Activated naive CD4-positive, alpha-beta T cell treated with anti-CD3 and anti-CD28 coated beads, Interleukin-2, amount 10 ng/mL, durations not matched to agents 7 days and 5 days (primary cell): ENCODE results near the gene CALD1.

Experiments used
- CTCF ChIA-PET: fragments of 350-600 bp; sonication (Branson Sonifier 250); formaldehyde crosslinking; loops from one replicate; lab custom pipeline; 2021; ENCODE audit warnings: antibody characterized with exemption; lab: Charles Lee
- DNase-seq: peaks from one replicate; pipeline ENCODE4 v3.0.0-alpha.2; 2020
- H3K27ac Mint-ChIP-seq: one replicate; pipeline ENCODE4 v1.8.0; 2021; ENCODE audit warnings: mild to moderate bottlenecking, moderate library complexity, mixed read lengths
- H3K27me3 Mint-ChIP-seq: one replicate; pipeline ENCODE4 v1.8.0; 2021; ENCODE audit warnings: mild to moderate bottlenecking, mixed read lengths
- H3K36me3 Mint-ChIP-seq: one replicate; pipeline ENCODE4 v1.8.0; 2021; ENCODE audit warnings: mixed read lengths
- H3K4me1 Mint-ChIP-seq: one replicate; pipeline ENCODE4 v1.8.0; 2021; ENCODE audit warnings: mixed read lengths
- H3K4me3 Mint-ChIP-seq: one replicate; pipeline ENCODE4 v1.8.0; 2021; ENCODE audit warnings: mild to moderate bottlenecking, moderate library complexity, mixed read lengths
- H3K9me3 Mint-ChIP-seq: one replicate; pipeline ENCODE4 v1.8.0; 2021; ENCODE audit warnings: mixed read lengths

The CALD1 gene

DNA sequence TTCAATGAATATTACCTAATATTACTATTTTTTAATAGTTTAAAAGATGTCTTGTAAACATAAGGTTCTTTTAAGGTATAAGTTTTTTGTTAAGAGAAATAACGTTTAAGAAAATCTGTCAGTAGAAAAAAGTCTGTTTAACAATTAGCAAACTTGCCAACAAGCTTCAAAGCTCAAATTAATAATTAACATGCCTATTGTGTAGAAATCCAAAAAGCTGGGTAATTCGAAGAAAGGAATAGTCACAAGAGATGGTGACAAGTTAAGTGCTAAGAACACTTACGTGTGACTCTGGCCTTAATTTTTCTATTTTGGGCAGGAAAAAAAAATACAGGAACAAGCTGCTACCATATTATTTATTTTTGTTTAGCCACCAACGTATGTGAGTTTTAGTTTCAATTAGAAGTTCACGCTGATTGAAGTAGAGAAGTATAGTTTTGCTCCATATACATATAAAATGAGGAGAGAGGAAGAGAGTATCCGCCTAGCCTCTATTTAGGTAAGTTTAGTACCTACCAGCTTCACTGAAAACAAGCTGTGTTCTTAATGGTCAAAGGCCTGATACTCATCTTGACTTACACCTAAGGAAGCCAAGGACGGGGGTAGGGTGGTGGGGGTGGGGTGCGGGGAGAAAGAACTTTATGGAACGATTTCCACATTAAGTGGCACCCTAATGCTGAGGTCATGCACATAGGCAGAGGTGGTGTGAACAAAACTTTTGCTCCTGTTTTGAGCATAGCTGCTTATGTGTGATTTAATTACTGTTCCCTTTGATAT is 163.4 kb downstream of the CALD1 start:
- no peak overlapping the region for H3K4me3 Mint-ChIP-seq
- no peak for DNase-seq
- peaks cover 17% of the 10 kb centered on the region for H3K4me1 Mint-ChIP-seq
- no peak overlapping the region for H3K27ac Mint-ChIP-seq
- CTCF ChIA-PET, result interaction anchor here (1.0 to 3.7 kb wide), 4 partner anchors 42 to 310 kb away, joined by 3 to 21 read pairs (median 4); no protein-coding TSS in a partner anchor
- peaks cover 4% of the 10 kb centered on the region for H3K27me3 Mint-ChIP-seq
- no peaks in the 10 kb centered on the region for H3K36me3 Mint-ChIP-seq
- no peaks in the 10 kb centered on the region for H3K9me3 Mint-ChIP-seq

DNA sequence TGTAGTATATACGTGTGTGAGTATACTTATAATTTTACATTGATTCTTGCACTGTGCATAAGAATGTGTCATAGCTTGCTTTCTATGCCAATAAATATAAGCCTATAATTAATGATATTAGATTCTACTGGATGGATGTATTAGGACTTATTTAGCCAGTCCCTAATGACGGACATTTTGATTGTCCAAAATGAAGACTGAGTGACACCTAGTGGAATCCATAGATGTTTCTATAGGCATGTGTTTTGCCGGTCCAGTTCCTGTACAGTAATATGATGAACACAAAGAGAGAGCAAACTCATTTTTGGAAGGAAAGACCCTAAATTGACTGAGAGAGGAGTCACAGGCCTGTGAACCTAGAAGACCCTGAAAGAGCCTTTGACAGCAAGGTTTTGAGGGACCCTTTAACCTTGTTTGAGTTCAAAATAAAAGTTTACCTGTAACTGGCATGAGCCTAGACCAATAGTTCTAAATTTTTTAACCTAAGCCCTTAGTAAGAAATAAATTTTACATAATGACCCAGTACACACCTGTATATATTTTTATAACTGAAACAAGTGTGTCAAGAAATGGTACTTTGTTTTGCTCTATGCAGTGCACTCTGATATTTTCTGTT is 164.5 kb downstream of the CALD1 start:
- Mint-ChIP-seq H3K27ac (no peak overlapping the region), H3K4me1 (peaks cover 17% of the 10 kb centered on the region), H3K9me3 (no peaks in the 10 kb centered on the region), H3K36me3 (no peaks in the 10 kb centered on the region), H3K4me3 (no peak overlapping the region), H3K27me3 (peaks cover 4% of the 10 kb centered on the region)
- no peak for DNase-seq
- CTCF ChIA-PET, result interaction anchor here (1.4 to 3.7 kb wide), 3 partner anchors 192 to 311 kb away, joined by 3 to 21 read pairs (median 4); no protein-coding TSS in a partner anchor

DNA sequence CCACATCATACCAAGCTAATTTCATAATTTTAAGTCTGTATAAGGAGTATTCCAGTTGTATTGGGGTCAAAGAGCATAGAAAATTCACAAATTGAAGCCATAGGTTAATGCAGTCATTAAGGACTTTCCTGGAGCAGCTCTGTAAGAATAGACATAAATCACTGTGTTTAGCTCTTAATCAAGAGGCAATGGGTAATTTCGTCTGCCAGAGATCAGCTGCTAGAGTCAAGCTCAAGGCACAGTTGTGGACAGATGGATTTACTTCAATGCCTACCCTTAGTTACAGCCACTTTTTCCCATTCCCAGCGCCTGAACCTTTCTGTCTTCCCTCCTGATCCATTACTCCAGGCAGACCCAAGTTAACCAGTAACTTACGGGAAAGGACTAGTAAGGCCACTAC is 166.3 kb downstream of the CALD1 start:
- CTCF ChIA-PET, result interaction anchor here (0.5 to 1.4 kb wide), 4 partner anchors 221 to 313 kb away, joined by 3 to 5 read pairs (median 4); no protein-coding TSS in a partner anchor
- Mint-ChIP-seq H3K4me3 (no peak overlapping the region), H3K9me3 (no peaks in the 10 kb centered on the region), H3K27ac (no peak overlapping the region), H3K27me3 (peaks cover 4% of the 10 kb centered on the region), H3K36me3 (no peaks in the 10 kb centered on the region), H3K4me1 (peaks cover 17% of the 10 kb centered on the region)
- DNase-seq, result no peak

GRCh38 chr7:134946260-134946659 is 166.8 kb downstream of the CALD1 start:
- H3K4me1 Mint-ChIP-seq, result peaks cover 17% of the 10 kb centered on the region
- H3K9me3 Mint-ChIP-seq, result no peaks in the 10 kb centered on the region
- CTCF ChIA-PET, result interaction anchor here (1.3 kb wide), 1 partner anchor 312 kb away, joined by 3 read pairs; no protein-coding TSS in a partner anchor
- peak; percentile 32 for DNase-seq
- H3K4me3 Mint-ChIP-seq, result no peak overlapping the region
- H3K36me3 Mint-ChIP-seq, result no peaks in the 10 kb centered on the region
- H3K27ac Mint-ChIP-seq, result peak overlapping the region; percentile 49
- peaks cover 4% of the 10 kb centered on the region for H3K27me3 Mint-ChIP-seq

DNA sequence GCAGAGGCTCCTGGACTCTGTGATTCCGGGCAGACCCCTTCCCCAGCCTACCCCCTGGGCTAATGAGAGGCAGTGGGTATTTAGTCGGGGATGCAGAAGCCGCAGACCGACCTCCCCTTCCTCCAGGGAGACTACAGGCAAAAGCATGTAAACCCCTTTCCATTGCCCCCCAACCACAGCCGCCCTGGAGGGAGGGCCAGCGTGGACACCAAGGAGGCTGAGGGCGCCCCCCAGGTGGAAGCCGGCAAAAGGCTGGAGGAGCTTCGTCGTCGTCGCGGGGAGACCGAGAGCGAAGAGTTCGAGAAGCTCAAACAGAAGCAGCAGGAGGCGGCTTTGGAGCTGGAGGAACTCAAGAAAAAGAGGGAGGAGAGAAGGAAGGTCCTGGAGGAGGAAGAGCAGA is 167.9 kb downstream of the CALD1 start:
- no peak for DNase-seq
- Mint-ChIP-seq H3K9me3 (no peaks in the 10 kb centered on the region), H3K4me1 (peaks cover 17% of the 10 kb centered on the region), H3K4me3 (no peak overlapping the region), H3K27ac (peak overlapping the region; percentile 28), H3K27me3 (no peaks in the 10 kb centered on the region), H3K36me3 (no peaks in the 10 kb centered on the region)
- CTCF ChIA-PET, result interaction anchor here (1.3 kb wide), 1 partner anchor 313 kb away, joined by 3 read pairs; no protein-coding TSS in a partner anchor

GRCh38 chr7:134947831-134948230 is 168.4 kb downstream of the CALD1 start:
- H3K9me3 Mint-ChIP-seq, result no peaks in the 10 kb centered on the region
- no peak for DNase-seq
- H3K27ac Mint-ChIP-seq, result no peak overlapping the region
- H3K27me3 Mint-ChIP-seq, result no peaks in the 10 kb centered on the region
- CTCF ChIA-PET, result no interaction called here
- H3K4me3 Mint-ChIP-seq, result no peak overlapping the region
- H3K4me1 Mint-ChIP-seq, result peaks cover 17% of the 10 kb centered on the region
- no peaks in the 10 kb centered on the region for H3K36me3 Mint-ChIP-seq

DNA sequence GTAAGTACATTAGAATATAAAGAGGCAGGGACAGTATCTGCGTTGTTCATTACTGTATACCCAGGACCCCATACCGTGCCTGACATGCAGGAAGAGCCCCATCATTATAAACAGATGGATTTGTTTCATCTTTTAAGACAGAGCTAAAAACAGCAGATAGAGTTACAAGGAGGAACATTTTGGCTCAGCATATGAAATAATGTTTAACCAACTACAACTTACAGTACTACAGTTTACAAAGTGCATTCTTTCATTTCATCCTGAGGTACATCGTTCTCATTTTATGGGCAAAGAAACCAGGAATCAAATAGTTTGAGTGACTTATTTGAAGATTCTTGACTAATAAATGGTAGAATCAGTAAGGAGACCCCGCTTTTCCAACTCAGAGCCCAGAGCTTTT is 168.8 kb downstream of the CALD1 start:
- H3K27me3 Mint-ChIP-seq, result no peaks in the 10 kb centered on the region
- no peak overlapping the region for H3K27ac Mint-ChIP-seq
- DNase-seq, result no peak
- H3K4me1 Mint-ChIP-seq, result peaks cover 17% of the 10 kb centered on the region
- no peak overlapping the region for H3K4me3 Mint-ChIP-seq
- H3K36me3 Mint-ChIP-seq, result no peaks in the 10 kb centered on the region
- CTCF ChIA-PET, result no interaction called here
- H3K9me3 Mint-ChIP-seq, result no peaks in the 10 kb centered on the region

DNA sequence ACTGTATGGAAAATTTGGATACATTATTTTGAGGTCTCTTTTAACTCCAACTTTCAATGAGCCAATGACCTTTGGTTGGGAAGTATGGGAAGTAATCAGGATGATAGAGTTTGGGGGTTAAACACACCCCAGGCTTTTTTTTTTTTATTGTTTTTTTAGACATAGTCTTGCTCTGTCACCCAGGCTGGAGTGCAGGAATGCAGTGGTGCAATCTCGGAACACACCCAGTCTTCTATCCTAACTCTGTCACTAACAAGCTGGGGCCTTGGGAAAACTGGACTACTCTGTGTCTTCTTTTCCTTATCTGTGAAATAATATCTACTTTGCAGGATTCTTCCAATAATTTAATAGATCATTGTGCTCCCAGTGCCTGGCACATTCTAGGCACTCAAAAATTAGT is 169.3 kb downstream of the CALD1 start:
- peaks cover 17% of the 10 kb centered on the region for H3K4me1 Mint-ChIP-seq
- H3K27ac Mint-ChIP-seq, result no peak overlapping the region
- CTCF ChIA-PET, result no interaction called here
- no peaks in the 10 kb centered on the region for H3K27me3 Mint-ChIP-seq
- H3K9me3 Mint-ChIP-seq, result no peaks in the 10 kb centered on the region
- no peak overlapping the region for H3K4me3 Mint-ChIP-seq
- H3K36me3 Mint-ChIP-seq, result no peaks in the 10 kb centered on the region
- DNase-seq, result no peak

- DNase-seq, result no peak
- no peak overlapping the region for H3K27ac Mint-ChIP-seq
- no peaks in the 10 kb centered on the region for H3K36me3 Mint-ChIP-seq
- no peak overlapping the region for H3K4me3 Mint-ChIP-seq
- CTCF ChIA-PET, result no interaction called here
- H3K9me3 Mint-ChIP-seq, result no peaks in the 10 kb centered on the region
- no peaks in the 10 kb centered on the region for H3K27me3 Mint-ChIP-seq
- peaks cover 15% of the 10 kb centered on the region for H3K4me1 Mint-ChIP-seq
Observed at GRCh38 chr7:134949171-134949570, 169.7 kb downstream of the CALD1 start.

GRCh38 chr7:134954197-134955082 is 175.0 kb downstream of the CALD1 start:
- Mint-ChIP-seq H3K27me3 (no peaks in the 10 kb centered on the region), H3K9me3 (no peaks in the 10 kb centered on the region), H3K27ac (no peak overlapping the region), H3K36me3 (no peaks in the 10 kb centered on the region), H3K4me3 (no peak overlapping the region), H3K4me1 (peaks cover 2% of the 10 kb centered on the region)
- no peak for DNase-seq
- CTCF ChIA-PET, result interaction anchor here (0.7 to 2.3 kb wide), 10 partner anchors 16 to 440 kb away, joined by 3 to 16 read pairs (median 4); partner anchors contain the start of gene CYREN

DNA sequence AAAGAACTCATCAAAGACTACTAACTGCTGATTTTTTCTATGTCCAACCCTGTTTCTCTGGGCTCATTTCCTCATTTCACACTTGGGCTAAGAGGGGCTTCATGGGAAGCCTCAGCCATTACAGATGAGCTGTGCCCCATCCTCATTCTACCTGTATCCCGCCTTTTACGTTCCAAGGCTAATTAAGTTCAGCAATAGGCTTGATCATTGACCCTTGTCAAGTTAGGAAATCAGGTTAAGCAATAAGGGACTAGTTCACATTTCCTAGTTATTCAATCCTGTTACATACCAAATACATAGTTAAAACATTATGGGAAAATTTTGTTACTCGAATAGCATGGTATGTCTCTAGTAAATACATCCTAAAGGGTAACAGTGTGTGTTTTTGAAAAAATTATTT is 177.6 kb downstream of the CALD1 start:
- H3K27me3 Mint-ChIP-seq, result no peaks in the 10 kb centered on the region
- H3K4me3 Mint-ChIP-seq, result no peak overlapping the region
- no peak overlapping the region for H3K27ac Mint-ChIP-seq
- H3K36me3 Mint-ChIP-seq, result no peaks in the 10 kb centered on the region
- peaks cover 2% of the 10 kb centered on the region for H3K4me1 Mint-ChIP-seq
- CTCF ChIA-PET, result no interaction called here
- H3K9me3 Mint-ChIP-seq, result no peaks in the 10 kb centered on the region
- DNase-seq, result no peak

DNA sequence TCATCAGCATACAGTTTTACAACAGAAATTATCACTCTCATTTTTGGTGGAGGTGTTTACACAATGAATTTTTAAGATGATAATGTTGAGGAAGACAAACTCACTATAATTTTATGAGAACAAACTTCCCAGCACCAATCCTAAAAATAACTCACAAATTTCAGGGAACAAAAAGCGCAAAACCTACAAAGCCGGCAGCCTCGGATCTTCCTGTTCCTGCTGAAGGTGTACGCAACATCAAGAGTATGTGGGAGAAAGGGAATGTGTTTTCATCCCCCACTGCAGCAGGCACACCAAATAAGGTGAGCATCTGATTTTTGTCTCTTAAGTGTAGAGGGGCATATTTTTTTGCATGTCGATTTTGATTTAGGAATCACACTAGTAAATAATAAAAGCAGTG is 180.4 kb downstream of the CALD1 start:
- H3K9me3 Mint-ChIP-seq, result no peaks in the 10 kb centered on the region
- H3K4me1 Mint-ChIP-seq, result no peaks in the 10 kb centered on the region
- no peak overlapping the region for H3K4me3 Mint-ChIP-seq
- H3K27ac Mint-ChIP-seq, result no peak overlapping the region
- no peak for DNase-seq
- CTCF ChIA-PET, result interaction anchor here (1.6 kb wide), 1 partner anchor 269 kb away, joined by 4 read pairs; no protein-coding TSS in a partner anchor
- H3K27me3 Mint-ChIP-seq, result peaks cover 5% of the 10 kb centered on the region
- no peaks in the 10 kb centered on the region for H3K36me3 Mint-ChIP-seq

GRCh38 chr7:134962270-134962780 is 182.9 kb downstream of the CALD1 start:
- no peak overlapping the region for H3K4me3 Mint-ChIP-seq
- CTCF ChIA-PET, result interaction anchor here (0.8 kb wide), 1 partner anchor 209 kb away, joined by 3 read pairs; no protein-coding TSS in a partner anchor
- H3K36me3 Mint-ChIP-seq, result no peaks in the 10 kb centered on the region

More at GRCh38 chr7:134962270-134962780, 182.9 kb downstream of the CALD1 start:
- H3K9me3 Mint-ChIP-seq, result no peaks in the 10 kb centered on the region
- no peak overlapping the region for H3K27ac Mint-ChIP-seq
- peaks cover 8% of the 10 kb centered on the region for H3K27me3 Mint-ChIP-seq
- no peak for DNase-seq
- H3K4me1 Mint-ChIP-seq, result no peaks in the 10 kb centered on the region
